Spleen (tissue), 11 donors: ENCODE data around the gene NUB1. TPM values are rescaled to one million over a fixed set of nuclear protein-coding genes. Genes with fewer than 3 reads are reported as not detected.

Experiments used
- DNase-seq: peaks from one replicate; pipeline ENCODE4 v3.0.0-alpha.2; 2020
- H3K27ac ChIP-seq, 8 donors: fragments of 200-600 bp; sonication (generic) in 7 of 8; 1 replicate in 4 of 8; 2 replicates in 4 of 8; pipeline versions ENCODE4 v1.5.0 to v1.8.0; 2016 to 2021; ENCODE audit warnings: inconsistent platforms in 4 of 8, mild to moderate bottlenecking in 4 of 8, moderate library complexity in 1 of 8
- H3K27me3 ChIP-seq, 7 donors: fragments of 200-600 bp; sonication (generic) in 6 of 7; replicated peaks in 1 of 7; 1 replicate in 4 of 7; 2 replicates in 3 of 7; pipeline versions ENCODE4 v1.5.0 to v1.8.0; 2016 to 2021; ENCODE audit warnings: inconsistent platforms in 3 of 7, mild to moderate bottlenecking in 1 of 7
- H3K36me3 ChIP-seq, 6 donors: fragments of 200-600 bp; sonication (generic) in 5 of 6; 1 replicate in 4 of 6; 2 replicates in 2 of 6; pipeline versions ENCODE4 v1.5.0 to v1.8.0; 2016 to 2021; ENCODE audit warnings: inconsistent platforms in 2 of 6
- H3K4me1 ChIP-seq, 6 donors: fragments of 200-600 bp; sonication (generic) in 5 of 6; 1 replicate in 3 of 6; 2 replicates in 3 of 6; pipeline versions ENCODE4 v1.5.0 to v1.8.0; 2016 to 2021; ENCODE audit warnings: inconsistent platforms in 3 of 6
- H3K4me3 ChIP-seq, 8 donors: fragments of 200-600 bp; sonication (generic) in 7 of 8; 1 replicate in 4 of 8; 2 replicates in 4 of 8; pipeline versions ENCODE4 v1.5.0 to v1.8.0; 2016 to 2021; ENCODE audit warnings: inconsistent platforms in 4 of 8, mild to moderate bottlenecking in 4 of 8, moderate library complexity in 2 of 8
- H3K9me3 ChIP-seq, 8 donors: fragments of 200-600 bp; sonication (generic) in 7 of 8; 1 replicate in 4 of 8; 2 replicates in 4 of 8; pipeline versions ENCODE4 v1.5.0 to v1.8.0; 2016 to 2021; ENCODE audit warnings: inconsistent platforms in 4 of 8
- CTCF ChIP-seq, 11 experiments: fragments of 200-600 bp in 7 of 11; fragments of 450-650 bp in 4 of 11; sonication (generic) in 4 of 11; IDR thresholded peaks in 8 of 11; conservative IDR thresholded peaks in 3 of 11; 1 replicate in 7 of 11; 2 replicates in 4 of 11; pipeline versions ENCODE4 v1.4.0 to v1.8.0; 2016 to 2021; ENCODE audit warnings: antibody characterized with exemption in 11 of 11, inconsistent platforms in 4 of 11, mild to moderate bottlenecking in 1 of 11
- POLR2A ChIP-seq, 3 donors: fragments of 450-650 bp; IDR thresholded peaks; one replicate each; pipeline ENCODE4 v1.5.1; 2017; ENCODE audit warnings: antibody characterized with exemption in 3 of 3, mild to moderate bottlenecking in 1 of 3
- POLR2AphosphoS5 ChIP-seq, 3 donors: sonication (generic); formaldehyde crosslinking; IDR thresholded peaks; one replicate each; pipeline ENCODE4 v1.5.1; 2017; ENCODE audit warnings: antibody characterized with exemption in 3 of 3
- WGBS, 5 donors: extraction: QIAGEN DNeasy Blood & Tissue Kit in 3 of 5; methylation state at CpG; one replicate each; pipeline versions ENCODE4 v1.1.5 to v1.1.7; 2013 to 2018; 5-methylcytosine and 5-hydroxymethylcytosine counted together
- intact Hi-C: fragments of 100-400 bp; cut with DNase I; formaldehyde crosslinking; loops from one replicate; pipeline ENCODE4 v1.15.0; 2023; ENCODE audit warnings: low total_unique reads
- polyA plus RNA-seq, 3 donors: library from polyadenylated mRNA; stranded (reverse); fragments of 200-250 nt; gene quantifications; one replicate each; pipeline ENCODE4 v1.2.1, GENCODE V29; 2013
- total RNA-seq, 7 donors: library from RNA; depleted of rRNA in 3 of 7; stranded (reverse); fragments of >200 nt in 3 of 7; fragmentation: NEBNext Ultra II Directional in 4 of 7; extraction: Animal tissue kit (Norgen Biotek cat#: 25700) in 4 of 7; gene quantifications; one replicate each; pipeline versions ENCODE4 v1.1.0 to v1.2.1, GENCODE V29; 2016 to 2021
- donor health status: healthy with polysubstance abuse.
- donor health status: DM: no; HTN: no; CAD: no; lungs with moderate emphysema.
- donor health status: DM: no; HTN: no; CAD: no.
- donor health status: Bipolar disorder and iron deficiency.
- donor health status: healthy.
- donor health status: DM: no; HTN: no; CAD: no.
- donor health status: DM: yes; HTN: yes; CAD: no.

The NUB1 gene
- total and polyA plus RNA-seq, 10 donors, result 25.2 to 80.9 (median 64.5) TPM

- no peaks in the 10 kb centered on the region for H3K27me3 ChIP-seq
- DNase-seq, result no peak
- H3K4me3 ChIP-seq, result no peak overlapping the region
- H3K9me3 ChIP-seq, result peaks cover 0 to 7% (median 0%) of the 10 kb centered on the region in 8 donors
- no peak for TF ChIP-seq CTCF (IDR thresholded peaks at IDR 0.05 in 8 of 11, conservative IDR thresholded peaks at IDR 0.05 in 3 of 11)
- TF ChIP-seq POLR2A (IDR thresholded peaks at IDR 0.05), result no peak
- TF ChIP-seq POLR2AphosphoS5 (IDR thresholded peaks at IDR 0.05), result no peak
- intact Hi-C loops, result no loop called here
- H3K36me3 ChIP-seq, result no peaks in the 10 kb centered on the region
- no peak overlapping the region for H3K27ac ChIP-seq
- H3K4me1 ChIP-seq, result no peaks in the 10 kb centered on the region
Measured at GRCh38 chr7:151330181-151330580, 11.4 kb upstream of the NUB1 start.

- Histone ChIP-seq H3K27ac (no peak overlapping the region), H3K4me1 (no peaks in the 10 kb centered on the region), H3K4me3 (no peak overlapping the region), H3K27me3 (no peaks in the 10 kb centered on the region), H3K36me3 (no peaks in the 10 kb centered on the region), H3K9me3 (peaks cover 0 to 7% (median 0%) of the 10 kb centered on the region in 8 donors)
- intact Hi-C loops, result no loop called here
- TF ChIP-seq POLR2AphosphoS5 (IDR thresholded peaks at IDR 0.05) (no peak), POLR2A (IDR thresholded peaks at IDR 0.05) (no peak)
- DNase-seq, result no peak
- 66 to 86% (median 72%) methylated on average over 3 of the region's 3 CpGs for WGBS, 5 donors
Measured at GRCh38 chr7:151330661-151331060, 11.0 kb upstream of the NUB1 start.

GRCh38 chr7:151334628-151335027 is 7.0 kb upstream of the NUB1 start:
- peaks cover 0 to 11% (median 0%) of the 10 kb centered on the region in 8 donors for H3K9me3 ChIP-seq
- no peaks in the 10 kb centered on the region for H3K27me3 ChIP-seq
- 19 to 36% (median 35%) methylated on average over 1 of the region's 1 CpG for WGBS, 5 donors
- intact Hi-C loops, result no loop called here
- H3K4me3 ChIP-seq, result no peak overlapping the region
- no peak for DNase-seq
- peaks cover 0 to 6% (median 2%) of the 10 kb centered on the region in 6 donors for H3K4me1 ChIP-seq
- H3K36me3 ChIP-seq, result no peaks in the 10 kb centered on the region
- TF ChIP-seq POLR2A (IDR thresholded peaks at IDR 0.05), result no peak
- no peak for TF ChIP-seq POLR2AphosphoS5 (IDR thresholded peaks at IDR 0.05)
- TF ChIP-seq CTCF (IDR thresholded peaks at IDR 0.05 in 8 of 11, conservative IDR thresholded peaks at IDR 0.05 in 3 of 11), result no peak
- no peak overlapping the region for H3K27ac ChIP-seq

GRCh38 chr7:151336027-151336708 is 5.4 kb upstream of the NUB1 start:
- intact Hi-C loops, result no loop called here
- Histone ChIP-seq H3K4me1 (peaks cover 0 to 21% (median 17%) of the 10 kb centered on the region in 6 donors), H3K9me3 (peaks cover 0 to 11% (median 0%) of the 10 kb centered on the region in 8 donors), H3K27me3 (no peaks in the 10 kb centered on the region), H3K36me3 (no peaks in the 10 kb centered on the region), H3K4me3 (no peak overlapping the region), H3K27ac (no peak overlapping the region)
- no peak for TF ChIP-seq POLR2A (IDR thresholded peaks at IDR 0.05)
- no peak for TF ChIP-seq POLR2AphosphoS5 (IDR thresholded peaks at IDR 0.05)
- no peak for TF ChIP-seq CTCF (IDR thresholded peaks at IDR 0.05 in 8 of 11, conservative IDR thresholded peaks at IDR 0.05 in 3 of 11)
- DNase-seq, result no peak
- WGBS, 5 donors, result 68 to 88% (median 80%) methylated on average over 12 of the region's 12 CpGs
